Keratinocyte (primary cell): ENCODE measurements around the gene CACUL1. TPM values are rescaled to one million over a fixed set of nuclear protein-coding genes. Genes with fewer than 3 reads are reported as not detected.

Experiments used
- DNase-seq: peaks from one replicate; pipeline ENCODE4 v3.0.0-alpha.2; 2011; ENCODE audit warnings: low read depth, missing footprints, low spot score
- FAIRE-seq: peaks from 2 replicates; lab custom pipeline; 2011; peaks lifted over from hg19 to GRCh38; lab: Jason Lieb, UNC
- H2AFZ ChIP-seq: 2 replicates; pipeline ENCODE4 v1.6.0; 2012; ENCODE audit warnings: low read length, control low read depth, inconsistent platforms; ENCODE audit not compliant: control insufficient read depth
- H3K27ac ChIP-seq: 2 replicates; pipeline ENCODE4 v1.5.1; 2011; ENCODE audit warnings: low read length; ENCODE audit not compliant: control insufficient read depth, insufficient read depth
- H3K27me3 ChIP-seq: 3 replicates; pipeline ENCODE4 v1.6.0; 2011; ENCODE audit warnings: low read length; ENCODE audit not compliant: control insufficient read depth, insufficient read depth; ENCODE audit errors: extremely low read depth
- H3K36me3 ChIP-seq, 2 experiments: 2 replicates in 1 of 2; 3 replicates in 1 of 2; pipeline ENCODE4 v1.5.1; 2011; ENCODE audit warnings: low read length in 2 of 2, mild to moderate bottlenecking in 1 of 2; ENCODE audit not compliant: control insufficient read depth in 2 of 2, insufficient read depth in 2 of 2; ENCODE audit errors: extremely low read depth in 1 of 2
- H3K4me1 ChIP-seq: 3 replicates; pipeline ENCODE4 v1.5.1; 2011; ENCODE audit warnings: low read length; ENCODE audit not compliant: control insufficient read depth, insufficient read depth; ENCODE audit errors: extremely low read depth
- H3K4me2 ChIP-seq: 3 replicates; pipeline ENCODE4 v1.6.0; 2011; ENCODE audit warnings: low read depth, low read length; ENCODE audit not compliant: control insufficient read depth, insufficient read depth; ENCODE audit errors: extremely low read depth
- H3K4me3 ChIP-seq, 3 experiments: fragments of 200-600 bp in 1 of 3; sonication (generic) in 1 of 3; 2 replicates in 2 of 3; 3 replicates in 1 of 3; pipeline ENCODE4 v1.5.1; 2011 to 2016; ENCODE audit warnings: low read length in 3 of 3, mild to moderate bottlenecking in 3 of 3, control low read depth in 2 of 3, inconsistent platforms in 1 of 3, low read depth in 1 of 3, mixed read lengths in 1 of 3, mixed run types in 1 of 3, moderate library complexity in 1 of 3; ENCODE audit not compliant: control insufficient read depth in 2 of 3, insufficient read depth in 2 of 3; ENCODE audit errors: extremely low read depth in 1 of 3
- H3K79me2 ChIP-seq: 2 replicates; pipeline ENCODE4 v1.6.0; 2012; ENCODE audit warnings: low read length; ENCODE audit not compliant: control insufficient read depth, insufficient read depth
- H3K9ac ChIP-seq: 3 replicates; pipeline ENCODE4 v1.6.0; 2011; ENCODE audit warnings: low read length; ENCODE audit not compliant: control insufficient read depth, insufficient read depth; ENCODE audit errors: extremely low read depth
- H3K9me1 ChIP-seq: 3 replicates; pipeline ENCODE4 v1.6.0; 2011; ENCODE audit warnings: low read length; ENCODE audit not compliant: control insufficient read depth, insufficient read depth; ENCODE audit errors: extremely low read depth
- H3K9me3 ChIP-seq: 2 replicates; pipeline ENCODE4 v1.5.1; 2012; ENCODE audit warnings: low read depth, low read length; ENCODE audit not compliant: control insufficient read depth
- H4K20me1 ChIP-seq: 3 replicates; pipeline ENCODE4 v1.6.0; 2011; ENCODE audit warnings: low read length; ENCODE audit not compliant: control insufficient read depth, insufficient read depth; ENCODE audit errors: extremely low read depth
- CTCF ChIP-seq, 3 experiments: IDR thresholded peaks in 1 of 3; conservative IDR thresholded peaks in 1 of 3; optimal IDR thresholded peaks in 1 of 3; 2 replicates in 2 of 3; 3 replicates in 1 of 3; pipeline versions ENCODE3 to v1.5.1; 2011; ENCODE audit warnings: low read length in 3 of 3, mild to moderate bottlenecking in 3 of 3, moderate library complexity in 2 of 3, control low read depth in 1 of 3, inconsistent platforms in 1 of 3; ENCODE audit not compliant: insufficient read depth in 2 of 3; ENCODE audit errors: extremely low read depth in 1 of 3
- EZH2 ChIP-seq: IDR thresholded peaks from one replicate; pipeline ENCODE4 v1.6.1; 2012; ENCODE audit warnings: inconsistent platforms, mild to moderate bottlenecking, low read length, moderate library complexity
- dilution Hi-C: fragments of 300-500 bp; cut with MboI; formaldehyde crosslinking; loops from one replicate; pipeline ENCODE4 v1.7.0; 2020; ENCODE audit warnings: low sequenced_read_pairs; ENCODE audit not compliant: extremely low pct_ligation_motif_present
- polyA plus RNA-seq, 5 experiments: library from polyadenylated mRNA; depleted of rRNA in 3 of 5; stranded (reverse) in 3 of 5; stranded (forward) in 1 of 5; unstranded in 1 of 5; fragments of >200 nt; gene quantifications; 1 replicate in 1 of 5; 2 replicates in 3 of 5; 3 replicates in 1 of 5; pipeline versions ENCODE4 v1.2.1 to v1.2.3, GENCODE V29; 2011 to 2012; ENCODE audit warnings: missing spikeins in 2 of 5, low read depth in 1 of 5, low replicate concordance in 1 of 5

CACUL1 gene
- polyA plus RNA-seq, 1 donor (not counting 4 experiments of a cell fraction or from before 2014, with no cell fraction given): 36.5 TPM

- no peak overlapping the region for H3K4me2 ChIP-seq
- no peak for FAIRE-seq
These were observed 17.2 kb upstream of the CACUL1 start for GRCh38 chr10:118771976-118772375.

GRCh38 chr10:118769898-118770600 is 15.3 kb upstream of the CACUL1 start:
- FAIRE-seq: no peak
- no peak overlapping the region for H3K4me2 ChIP-seq
- TF ChIP-seq CTCF (optimal IDR thresholded peaks at IDR 0.05 in 1 of 3, IDR thresholded peaks at IDR 0.05 in 1 of 3, conservative IDR thresholded peaks at IDR 0.05 in 1 of 3; ENCODE audit: extremely low read depth in 1 of 3, insufficient read depth in 2 of 3, low read length in 3 of 3) (no peak), EZH2 (no peak)

More at GRCh38 chr10:118771976-118772375, 17.2 kb upstream of the CACUL1 start:
- Histone ChIP-seq H3K9ac (no peak overlapping the region), H3K9me1 (no peaks in the 10 kb centered on the region), H3K79me2 (no peaks in the 10 kb centered on the region), H4K20me1 (no peaks in the 10 kb centered on the region), H3K9me3 (no peaks in the 10 kb centered on the region), H3K36me3 (no peaks in the 10 kb centered on the region), H3K27ac (no peak overlapping the region), H3K27me3 (no peaks in the 10 kb centered on the region), H2AFZ (no peak overlapping the region), H3K4me1 (no peaks in the 10 kb centered on the region), H3K4me3 (no peak overlapping the region)
- no peak for TF ChIP-seq EZH2
- no peak for TF ChIP-seq CTCF (optimal IDR thresholded peaks at IDR 0.05 in 1 of 3, IDR thresholded peaks at IDR 0.05 in 1 of 3, conservative IDR thresholded peaks at IDR 0.05 in 1 of 3; ENCODE audit: extremely low read depth in 1 of 3, insufficient read depth in 2 of 3, low read length in 3 of 3)
- dilution Hi-C loops: no loop called here
- DNase-seq: no peak

More at GRCh38 chr10:118769898-118770600, 15.3 kb upstream of the CACUL1 start:
- no peaks in the 10 kb centered on the region for H3K9me1 ChIP-seq
- no peak for DNase-seq
- no peak overlapping the region for H2AFZ ChIP-seq
- no peaks in the 10 kb centered on the region for H3K36me3 ChIP-seq
- H3K9me3 ChIP-seq: no peaks in the 10 kb centered on the region
- H3K79me2 ChIP-seq: no peaks in the 10 kb centered on the region
- H4K20me1 ChIP-seq: no peaks in the 10 kb centered on the region
- dilution Hi-C loops: no loop called here
- no peak overlapping the region for H3K9ac ChIP-seq
- H3K4me1 ChIP-seq: no peaks in the 10 kb centered on the region
- H3K27ac ChIP-seq: no peak overlapping the region
- H3K27me3 ChIP-seq: no peaks in the 10 kb centered on the region
- no peak overlapping the region for H3K4me3 ChIP-seq
